H1 (cell line): ENCODE measurements around the gene SAMD4A. TPM values are rescaled to one million over a fixed set of nuclear protein-coding genes. Genes with fewer than 3 reads are reported as not detected.

ENCODE experiments used
- CTCF ChIA-PET: fragments of 300-600 bp; sonication (Branson Sonifier 250); formaldehyde crosslinking; loops from one replicate; lab custom pipeline; 2021; ENCODE audit not compliant: partially characterized antibody; lab: Charles Lee
- POLR2A ChIA-PET: fragments of 300-600 bp; sonication (Branson Sonifier 250); formaldehyde crosslinking; loops from one replicate; lab custom pipeline; 2021; ENCODE audit warnings: inconsistent platforms; ENCODE audit not compliant: partially characterized antibody; lab: Charles Lee
- DNase-seq, 2 experiments: peaks; one replicate each; pipeline versions ENCODE4 v3.0.0 to v3.0.0-alpha.2; 2010 to 2022; ENCODE audit warnings: low spot score in 2 of 2, low read depth in 1 of 2, mixed read lengths in 1 of 2
- FAIRE-seq: peaks from 2 replicates; lab custom pipeline; 2011; peaks lifted over from hg19 to GRCh38; lab: Jason Lieb, UNC
- H2AFZ ChIP-seq: 2 replicates; pipeline ENCODE4 v1.8.1; 2012; ENCODE audit warnings: low read length, inconsistent platforms
- H2AK5ac ChIP-seq: 2 replicates; pipeline ENCODE4 v1.6.1; 2013; ENCODE audit warnings: low read depth, low read length
- H2BK120ac ChIP-seq: replicated peaks from 2 replicates; pipeline ENCODE3; 2013; ENCODE audit warnings: low read depth, low read length, inconsistent platforms
- H2BK12ac ChIP-seq: 2 replicates; pipeline ENCODE4 v1.6.1; 2013; ENCODE audit warnings: low read depth, low read length
- H2BK15ac ChIP-seq: 2 replicates; pipeline ENCODE4 v1.6.1; 2013; ENCODE audit warnings: low read length
- H2BK20ac ChIP-seq: 2 replicates; pipeline ENCODE4 v1.6.1; 2013; ENCODE audit warnings: low read length
- H2BK5ac ChIP-seq: 2 replicates; pipeline ENCODE4 v1.6.1; 2013; ENCODE audit warnings: low read depth, low read length
- H3K14ac ChIP-seq: 2 replicates; pipeline ENCODE4 v1.6.1; 2013; ENCODE audit warnings: inconsistent platforms; ENCODE audit not compliant: insufficient read length
- H3K18ac ChIP-seq: 2 replicates; pipeline ENCODE4 v1.6.1; 2013; ENCODE audit warnings: low read length; ENCODE audit errors: extremely low read depth
- H3K23ac ChIP-seq: 2 replicates; pipeline ENCODE4 v1.6.1; 2013; ENCODE audit warnings: inconsistent platforms; ENCODE audit not compliant: insufficient read length
- H3K23me2 ChIP-seq: 2 replicates; pipeline ENCODE4 v1.6.1; 2013; ENCODE audit warnings: low read depth, low read length
- H3K27ac ChIP-seq: 2 replicates; pipeline ENCODE4 v1.6.1; 2011; ENCODE audit warnings: low read depth, low read length, inconsistent platforms
- H3K27me3 ChIP-seq, 4 experiments: replicated peaks in 1 of 4; 1 replicate in 1 of 4; 2 replicates in 3 of 4; pipeline versions ENCODE4 v1.6.1 to v1.8.1; 2011 to 2013; ENCODE audit warnings: low read length in 3 of 4, mild to moderate bottlenecking in 3 of 4, inconsistent platforms in 2 of 4, mixed read lengths in 2 of 4, moderate library complexity in 1 of 4; ENCODE audit not compliant: control insufficient read depth in 3 of 4, insufficient read depth in 3 of 4; ENCODE audit errors: extremely low read depth in 1 of 4
- H3K36me3 ChIP-seq, 4 experiments: 2 replicates each; pipeline versions ENCODE4 v1.6.1 to v1.8.1; 2011 to 2013; ENCODE audit warnings: mild to moderate bottlenecking in 4 of 4, low read length in 3 of 4, moderate library complexity in 2 of 4, control low read depth in 1 of 4, inconsistent platforms in 1 of 4; ENCODE audit not compliant: insufficient read depth in 4 of 4, control insufficient read depth in 2 of 4
- H3K4ac ChIP-seq: replicated peaks from 2 replicates; pipeline ENCODE3; 2013; ENCODE audit warnings: low read length, low read depth, mixed read lengths, inconsistent platforms; ENCODE audit not compliant: insufficient read length
- H3K4me1 ChIP-seq, 4 experiments: replicated peaks in 1 of 4; 1 replicate in 1 of 4; 2 replicates in 3 of 4; pipeline versions ENCODE4 v1.6.1 to v1.8.1; 2011 to 2013; ENCODE audit warnings: low read length in 3 of 4, inconsistent platforms in 2 of 4, mixed read lengths in 1 of 4; ENCODE audit not compliant: insufficient read depth in 4 of 4, control insufficient read depth in 3 of 4
- H3K4me2 ChIP-seq, 2 experiments: 2 replicates each; pipeline versions ENCODE4 v1.6.1 to v1.8.1; 2011 to 2013; ENCODE audit warnings: low read depth in 2 of 2, low read length in 2 of 2, control low read depth in 1 of 2, inconsistent platforms in 1 of 2, mild to moderate bottlenecking in 1 of 2; ENCODE audit not compliant: insufficient read depth in 1 of 2
- H3K4me3 ChIP-seq, 4 experiments: fragments of 200-600, 300-600 bp in 1 of 4; sonication (generic), shearing (Covaris generic), sonication (Bioruptor Twin) in 1 of 4; 2 replicates each; pipeline versions ENCODE4 v1.5.1 to v1.8.1; 2011 to 2016; ENCODE audit warnings: low read length in 4 of 4, low read depth in 3 of 4, control low read depth in 2 of 4, inconsistent platforms in 2 of 4, mild to moderate bottlenecking in 2 of 4, mixed read lengths in 1 of 4, moderate library complexity in 1 of 4; ENCODE audit not compliant: insufficient read depth in 2 of 4; ENCODE audit errors: extremely low read depth in 1 of 4
- H3K56ac ChIP-seq: replicated peaks from 2 replicates; pipeline ENCODE3; 2013; ENCODE audit warnings: low read depth, mild to moderate bottlenecking, mixed read lengths, low read length, inconsistent platforms; ENCODE audit not compliant: insufficient read length
- H3K79me1 ChIP-seq: 2 replicates; pipeline ENCODE4 v1.6.1; 2013; ENCODE audit warnings: low read depth, low read length, control low read depth
- H3K79me2 ChIP-seq, 2 experiments: 2 replicates each; pipeline versions ENCODE4 v1.6.1 to v1.8.1; 2012 to 2013; ENCODE audit warnings: low read length in 2 of 2, mild to moderate bottlenecking in 2 of 2, inconsistent platforms in 1 of 2; ENCODE audit not compliant: insufficient read depth in 2 of 2, control insufficient read depth in 1 of 2
- H3K9ac ChIP-seq, 4 experiments: replicated peaks in 1 of 4; 1 replicate in 1 of 4; 2 replicates in 3 of 4; pipeline versions ENCODE4 v1.6.1 to v1.8.1; 2011 to 2013; ENCODE audit warnings: low read depth in 3 of 4, low read length in 3 of 4, control low read depth in 2 of 4, mild to moderate bottlenecking in 2 of 4, moderate library complexity in 2 of 4, inconsistent platforms in 1 of 4; ENCODE audit errors: extremely low read depth in 1 of 4
- H3K9me3 ChIP-seq, 2 experiments: 2 replicates each; pipeline versions ENCODE4 v1.6.1 to v1.8.1; 2012 to 2013; ENCODE audit warnings: mild to moderate bottlenecking in 2 of 2, moderate library complexity in 2 of 2, control low read depth in 1 of 2, inconsistent platforms in 1 of 2, low read depth in 1 of 2, low read length in 1 of 2, mixed read lengths in 1 of 2; ENCODE audit not compliant: insufficient read depth in 2 of 2
- H4K20me1 ChIP-seq, 2 experiments: replicated peaks in 1 of 2; 2 replicates each; pipeline versions ENCODE3 to v1.8.1; 2011 to 2013; ENCODE audit warnings: inconsistent platforms in 2 of 2, low read length in 2 of 2, mild to moderate bottlenecking in 1 of 2; ENCODE audit not compliant: insufficient read depth in 2 of 2, control insufficient read depth in 1 of 2
- H4K5ac ChIP-seq: 2 replicates; pipeline ENCODE4 v1.6.1; 2013; ENCODE audit warnings: low read length, low read depth, mixed read lengths, inconsistent platforms; ENCODE audit not compliant: insufficient read length
- H4K8ac ChIP-seq: 2 replicates; pipeline ENCODE4 v1.8.0; 2013; ENCODE audit warnings: mild to moderate bottlenecking, moderate library complexity, low read length, inconsistent platforms; ENCODE audit not compliant: insufficient read depth; ENCODE audit errors: extremely low read depth
- H4K91ac ChIP-seq: replicated peaks from 2 replicates; pipeline ENCODE3; 2013; ENCODE audit warnings: low read length, mixed read lengths, inconsistent platforms; ENCODE audit not compliant: insufficient read length
- WGBS, 2 experiments: shearing (Covaris generic) in 1 of 2; methylation state at CpG; one replicate each; pipeline versions ENCODE4 v1.1.6 to v1.1.7; 2013 to 2015; ENCODE audit warnings: low lambda C conversion rate in 2 of 2, mixed read lengths in 2 of 2, inconsistent platforms in 1 of 2, low coverage in 1 of 2, missing lambda C conversion rate in 1 of 2; ENCODE audit not compliant: insufficient replicate concordance in 2 of 2, insufficient coverage in 1 of 2, insufficient read length in 1 of 2; ENCODE audit errors: extremely low coverage in 1 of 2, missing lambda C conversion rate in 1 of 2; 5-methylcytosine and 5-hydroxymethylcytosine counted together
- polyA plus RNA-seq, 7 experiments: library from polyadenylated mRNA; depleted of rRNA in 3 of 7; stranded (reverse) in 5 of 7; unstranded in 2 of 7; fragments of >200 nt in 5 of 7; fragments of 200-250 nt in 2 of 7; gene quantifications; 1 replicate in 5 of 7; 2 replicates in 1 of 7; 4 replicates in 1 of 7; pipeline versions ENCODE4 v1.2.1 to v1.2.3, GENCODE V29; 2011 to 2013; ENCODE audit warnings: missing spikeins in 2 of 7, mixed read lengths in 2 of 7
- total RNA-seq: library from RNA; stranded (reverse); fragmentation: NEBNext Ultra II Directional; extraction: Animal tissue kit (Norgen Biotek cat#: 25700); gene quantifications from 2 replicates; pipeline ENCODE4 v1.2.1, GENCODE V29; 2021

SAMD4A gene
- total and polyA plus RNA-seq, 2 of the 8 experiments (the other 6 are each of a cell fraction or from before 2014, with no cell fraction given) = 2.4 to 12.3 TPM

GRCh38 chr14:54738009-54738408 is 171.1 kb downstream of the SAMD4A start:
- H2BK120ac ChIP-seq = no peak overlapping the region
- no peak overlapping the region for H3K18ac ChIP-seq
- H3K79me1 ChIP-seq = no peaks in the 10 kb centered on the region; the same call in 1 of the 2 replicates
- no peak overlapping the region for H4K8ac ChIP-seq
- no peak overlapping the region for H2BK5ac ChIP-seq
- H2AFZ ChIP-seq = no peak overlapping the region
- no peak overlapping the region for H3K23ac ChIP-seq
- no peaks in the 10 kb centered on the region for H3K4me1 ChIP-seq
- H2BK12ac ChIP-seq = no peak overlapping the region
- H2BK20ac ChIP-seq = no peak overlapping the region
- FAIRE-seq (no peak), DNase-seq (no peak)
- no peaks in the 10 kb centered on the region for H3K79me2 ChIP-seq
- H4K5ac ChIP-seq = no peak overlapping the region
- no peak overlapping the region for H2AK5ac ChIP-seq
- H3K4me2 ChIP-seq = no peak overlapping the region
- H3K23me2 ChIP-seq = no peaks in the 10 kb centered on the region
- H3K27me3 ChIP-seq = no peaks in the 10 kb centered on the region
- CTCF ChIA-PET = interaction anchor here (1.0 to 3.4 kb wide), 3 partner anchors 14 to 172 kb away, joined by 3 to 15 read pairs (median 3); no protein-coding TSS in a partner anchor
- H3K4ac ChIP-seq = no peak overlapping the region
- no peak overlapping the region for H3K27ac ChIP-seq
- no peak overlapping the region for H4K91ac ChIP-seq
- H3K9me3 ChIP-seq = no peaks in the 10 kb centered on the region
- POLR2A ChIA-PET = interaction anchor here (1.3 kb wide), 1 partner anchor 172 kb away, joined by 3 read pairs; no protein-coding TSS in a partner anchor
- no peaks in the 10 kb centered on the region for H4K20me1 ChIP-seq
- no peak overlapping the region for H3K14ac ChIP-seq
- no peak overlapping the region for H3K9ac ChIP-seq
- H3K56ac ChIP-seq = no peak overlapping the region
- H2BK15ac ChIP-seq = no peak overlapping the region
- 80% methylated on average over 4 of the region's 4 CpGs; no CpG with 5 or more reads in 1 of the 2 experiments for WGBS, 2 experiments
- H3K36me3 ChIP-seq = no peaks in the 10 kb centered on the region
- H3K4me3 ChIP-seq = no peak overlapping the region
